Brain microvascular endothelial cell (primary cell): ENCODE data around the gene DUSP1.

Experiments
- DNase-seq: peaks from one replicate; pipeline ENCODE4 v3.0.0-alpha.2; 2020
- H3K27ac ChIP-seq: fragments of 250-450 bp; sonication (Bioruptor Pico); 2 replicates; pipeline ENCODE4 v1.5.1; 2020; ENCODE audit warnings: mild to moderate bottlenecking, moderate library complexity
- H3K27me3 ChIP-seq: fragments of 250-450 bp; sonication (Bioruptor Pico); replicated peaks from 2 replicates; pipeline ENCODE4 v1.5.1; 2020; ENCODE audit warnings: mild to moderate bottlenecking
- H3K36me3 ChIP-seq: fragments of 250-450 bp; sonication (Bioruptor Pico); replicated peaks from 2 replicates; pipeline ENCODE4 v1.5.1; 2020; ENCODE audit warnings: mild to moderate bottlenecking
- H3K4me3 ChIP-seq: 2 replicates; pipeline ENCODE4 v1.5.1; 2011; ENCODE audit warnings: low read depth, mild to moderate bottlenecking, control low read depth, low read length, moderate library complexity
- in situ Hi-C: cut with HindIII; loops from 2 replicates; pipeline ENCODE4 v1.10.0; 2017; ENCODE audit warnings: low sequenced_read_pairs, low pct_ligation_motif_present
- TF ChIP-seq, protein P1 (sequence below): IDR thresholded peaks from 2 replicates; pipeline ENCODE4 v1.5.1; 2011; ENCODE audit warnings: low read depth, mild to moderate bottlenecking, moderate library complexity, low read length, control low read depth, inconsistent platforms; ENCODE audit errors: missing control alignments

The DUSP1 gene

DNA sequence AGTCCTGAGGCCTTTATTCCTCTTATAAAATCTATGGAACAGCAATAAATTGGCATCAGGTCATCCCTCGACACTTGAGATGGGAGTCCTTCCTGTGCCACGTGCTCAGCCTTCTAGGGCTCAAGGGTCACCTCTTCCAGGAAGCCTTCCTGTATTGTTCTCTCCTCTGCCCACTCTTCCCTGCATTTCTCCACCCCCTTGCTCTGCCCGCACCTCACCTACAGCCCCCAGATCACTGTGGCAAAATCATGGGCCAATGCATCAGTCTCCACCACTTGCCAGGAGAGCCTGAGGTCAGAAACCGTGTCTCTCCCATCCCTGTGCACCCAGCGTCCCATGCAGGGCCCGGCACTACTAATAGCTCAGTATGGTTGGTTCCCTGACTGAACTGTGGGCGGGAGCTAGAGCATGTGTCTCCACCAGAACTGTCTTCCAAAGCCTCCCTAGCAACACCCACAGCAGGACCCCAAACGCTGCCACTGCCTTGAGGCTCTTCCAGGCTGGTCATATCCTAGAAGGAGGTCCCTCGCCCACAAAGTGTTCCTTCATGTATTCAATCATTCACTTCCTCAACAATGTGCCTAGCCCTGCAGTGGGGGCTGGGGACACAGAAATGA, 13.5 kb downstream of the DUSP1 start:
- TF ChIP-seq, protein P1, sequence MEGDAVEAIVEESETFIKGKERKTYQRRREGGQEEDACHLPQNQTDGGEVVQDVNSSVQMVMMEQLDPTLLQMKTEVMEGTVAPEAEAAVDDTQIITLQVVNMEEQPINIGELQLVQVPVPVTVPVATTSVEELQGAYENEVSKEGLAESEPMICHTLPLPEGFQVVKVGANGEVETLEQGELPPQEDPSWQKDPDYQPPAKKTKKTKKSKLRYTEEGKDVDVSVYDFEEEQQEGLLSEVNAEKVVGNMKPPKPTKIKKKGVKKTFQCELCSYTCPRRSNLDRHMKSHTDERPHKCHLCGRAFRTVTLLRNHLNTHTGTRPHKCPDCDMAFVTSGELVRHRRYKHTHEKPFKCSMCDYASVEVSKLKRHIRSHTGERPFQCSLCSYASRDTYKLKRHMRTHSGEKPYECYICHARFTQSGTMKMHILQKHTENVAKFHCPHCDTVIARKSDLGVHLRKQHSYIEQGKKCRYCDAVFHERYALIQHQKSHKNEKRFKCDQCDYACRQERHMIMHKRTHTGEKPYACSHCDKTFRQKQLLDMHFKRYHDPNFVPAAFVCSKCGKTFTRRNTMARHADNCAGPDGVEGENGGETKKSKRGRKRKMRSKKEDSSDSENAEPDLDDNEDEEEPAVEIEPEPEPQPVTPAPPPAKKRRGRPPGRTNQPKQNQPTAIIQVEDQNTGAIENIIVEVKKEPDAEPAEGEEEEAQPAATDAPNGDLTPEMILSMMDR = no peak
- H3K36me3 ChIP-seq = no peaks in the 10 kb centered on the region
- no peak overlapping the region for H3K4me3 ChIP-seq
- DNase-seq = peak; percentile 31
- in situ Hi-C loops = no loop called here
- no peaks in the 10 kb centered on the region for H3K27me3 ChIP-seq
- H3K27ac ChIP-seq = peak overlapping the region; percentile 89

DNA sequence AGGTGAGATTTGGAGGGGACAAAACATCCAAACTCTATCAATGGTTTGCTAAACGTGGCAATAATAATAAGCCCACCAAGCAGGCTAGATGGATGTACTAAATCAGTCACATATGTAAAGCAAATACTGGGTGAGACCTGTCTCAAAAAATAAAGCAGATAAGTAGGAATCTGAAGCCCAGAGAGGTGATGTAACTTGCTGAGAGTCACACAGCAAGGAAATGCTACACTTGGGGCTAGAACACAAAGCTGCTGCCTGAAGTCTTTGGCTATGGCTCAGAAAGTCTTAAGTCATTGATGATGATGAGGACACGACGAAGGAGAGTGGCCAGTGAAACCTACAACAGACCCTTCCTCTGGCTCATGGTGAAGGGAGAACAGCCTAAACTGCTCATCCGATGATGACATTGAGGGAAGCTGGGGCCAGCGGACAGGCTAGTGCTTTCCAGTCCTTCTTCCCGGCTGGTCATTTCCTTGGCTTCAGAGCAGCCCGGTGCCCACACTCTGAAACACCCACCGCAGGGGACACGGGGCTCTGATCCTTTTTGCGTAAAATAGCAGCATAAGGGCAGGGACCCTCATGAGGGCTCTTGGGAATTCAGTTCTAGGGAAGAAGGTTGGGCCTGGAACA, 14.1 kb downstream of the DUSP1 start:
- no peak for DNase-seq
- Histone ChIP-seq H3K27ac (no peak overlapping the region), H3K27me3 (no peaks in the 10 kb centered on the region), H3K36me3 (no peaks in the 10 kb centered on the region), H3K4me3 (no peak overlapping the region)
- in situ Hi-C loops = no loop called here
- TF ChIP-seq, protein P1 = no peak

DNA sequence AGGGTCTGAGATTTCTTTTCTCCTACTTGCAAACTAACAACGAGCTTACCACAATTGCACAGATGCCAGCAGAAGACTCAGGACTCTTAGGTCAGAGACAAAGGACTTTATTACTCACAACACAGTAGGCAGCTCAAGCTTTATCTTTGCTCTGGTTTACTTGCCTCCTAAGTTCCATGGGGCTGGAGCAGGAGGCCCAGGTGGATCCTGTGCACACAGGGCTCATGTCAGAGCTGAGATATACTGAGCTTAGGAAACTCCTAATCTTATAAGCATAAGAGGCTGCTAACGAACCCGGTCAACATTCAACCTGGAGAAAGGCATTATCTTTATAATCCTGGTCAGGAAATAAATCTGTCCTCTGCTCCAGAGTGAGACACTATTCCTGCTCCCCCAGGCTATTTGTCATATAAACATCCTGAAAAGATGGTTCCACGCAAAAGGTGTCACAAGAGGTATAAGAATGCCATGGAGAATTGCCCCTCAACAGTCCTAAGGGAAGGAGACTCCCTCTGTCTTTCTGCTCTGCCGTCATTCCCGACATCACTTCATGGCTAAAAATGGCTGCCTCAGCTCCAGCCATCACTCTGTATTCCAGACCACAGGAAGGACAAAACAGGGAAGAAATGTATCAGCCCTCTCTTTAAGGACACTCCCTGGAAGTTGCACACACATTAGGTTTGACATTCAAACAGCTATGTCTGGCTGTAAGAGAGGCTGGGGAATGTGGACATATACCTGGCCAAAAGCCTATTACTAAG, 16.2 kb downstream of the DUSP1 start:
- TF ChIP-seq, protein P1 = no peak
- no peak for DNase-seq
- H3K27ac ChIP-seq = no peak overlapping the region
- no peak overlapping the region for H3K4me3 ChIP-seq
- no peaks in the 10 kb centered on the region for H3K36me3 ChIP-seq
- in situ Hi-C loops = no loop called here
- no peaks in the 10 kb centered on the region for H3K27me3 ChIP-seq

DNA sequence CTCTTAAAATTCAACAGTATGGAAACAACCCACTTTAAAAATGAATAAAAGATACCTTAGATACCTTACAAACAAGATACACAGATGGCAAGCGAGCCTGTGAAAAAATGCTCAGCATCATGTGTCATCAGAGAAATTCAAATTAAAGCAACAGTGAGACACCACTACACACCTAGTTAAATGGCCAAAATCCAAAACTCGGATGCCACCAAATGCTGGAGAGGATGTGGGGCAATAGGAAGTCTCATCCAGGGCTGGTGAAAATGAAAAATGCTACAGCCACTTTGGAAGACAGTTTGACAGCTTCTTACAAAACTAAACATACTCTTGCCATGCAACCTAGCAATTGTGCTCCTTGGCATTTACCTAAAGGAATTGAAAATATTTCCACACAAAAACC, 17.9 kb downstream of the DUSP1 start:
- Histone ChIP-seq H3K4me3 (no peak overlapping the region), H3K36me3 (no peaks in the 10 kb centered on the region), H3K27ac (no peak overlapping the region), H3K27me3 (no peaks in the 10 kb centered on the region)
- TF ChIP-seq, protein P1 = no peak
- in situ Hi-C loops = no loop called here
- no peak for DNase-seq

DNA sequence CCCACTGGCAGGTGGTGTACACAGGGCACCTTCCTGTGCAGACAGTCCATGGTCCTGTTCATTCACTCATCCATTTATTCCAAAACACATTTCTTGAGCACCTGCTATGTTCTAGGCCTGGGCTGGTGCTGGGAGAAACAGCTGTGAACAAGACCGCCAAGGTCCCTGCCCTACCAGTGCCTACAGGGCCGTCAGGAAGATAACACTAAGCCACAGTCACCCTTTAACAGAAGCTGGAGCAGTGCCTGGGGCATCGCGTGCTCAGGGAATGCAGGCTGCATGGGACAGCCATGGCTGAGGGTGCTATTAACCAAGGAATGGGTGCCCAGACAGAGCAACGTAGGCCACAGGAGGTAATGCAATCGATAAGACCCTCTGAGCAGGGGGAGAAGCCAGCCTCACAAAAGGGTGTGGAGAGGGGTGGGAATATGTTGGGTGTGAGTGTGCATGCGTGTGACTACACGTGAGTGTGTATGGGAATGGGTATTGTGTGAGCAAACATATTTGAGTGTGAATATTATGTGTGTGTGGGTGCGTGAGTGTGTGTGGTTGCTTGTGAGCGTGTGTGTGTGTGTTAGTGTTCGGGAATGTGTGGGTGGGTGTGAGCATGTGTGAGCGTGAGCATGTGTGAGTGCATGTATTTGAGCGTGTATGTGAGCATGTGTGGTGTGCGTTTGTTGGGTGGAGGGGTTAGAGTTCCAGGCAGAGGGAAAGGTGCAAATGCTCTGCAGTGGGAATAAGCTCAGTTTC, 19.1 kb downstream of the DUSP1 start:
- H3K27me3 ChIP-seq = no peaks in the 10 kb centered on the region
- H3K4me3 ChIP-seq = no peak overlapping the region
- H3K27ac ChIP-seq = no peak overlapping the region
- TF ChIP-seq, protein P1 = no peak
- no peaks in the 10 kb centered on the region for H3K36me3 ChIP-seq
- in situ Hi-C loops = no loop called here
- DNase-seq = no peak
